GM12865 (cell line): ENCODE measurements around the gene GPR82.

Source experiments
- DNase-seq: peaks from one replicate; pipeline ENCODE4 v3.0.0; 2010; ENCODE audit warnings: low read depth
- H3K4me3 ChIP-seq: 2 replicates; pipeline ENCODE4 v1.5.1; 2011; ENCODE audit warnings: mild to moderate bottlenecking, low read depth, low read length, control low read depth
- TF ChIP-seq, protein P1 (sequence below): IDR thresholded peaks from 2 replicates; pipeline ENCODE4 v1.5.1; 2011; ENCODE audit warnings: low read length, control low read depth, low read depth, inconsistent platforms; ENCODE audit not compliant: insufficient read depth; ENCODE audit errors: missing control alignments

GPR82 gene

DNA sequence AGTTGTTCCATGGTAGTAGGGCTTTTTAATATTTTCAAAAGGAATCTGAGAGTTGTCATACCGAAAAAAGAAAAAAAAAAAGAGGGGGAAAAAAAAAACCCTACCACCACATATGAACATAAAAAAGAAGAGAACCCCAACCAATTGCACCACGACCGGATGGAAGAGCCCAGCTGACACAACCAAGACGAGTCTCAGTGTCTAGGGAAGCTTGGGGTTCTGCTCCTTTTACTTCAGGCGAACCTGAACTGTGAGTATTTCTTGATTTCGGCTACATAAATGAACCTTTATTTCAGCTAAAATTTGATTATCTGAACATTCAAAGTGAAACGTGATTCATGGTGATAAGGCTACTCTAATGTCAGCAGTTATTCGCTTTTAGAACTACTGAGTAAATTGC lies 35.1 kb upstream of the GPR82 start, which contains the start of gene GPR34:
GPR34 (plus strand) TSS at position 139 of the 400 bp plus-strand sequence. CDS start 6,661 bp downstream, outside the sequence.
- TF ChIP-seq, protein P1, sequence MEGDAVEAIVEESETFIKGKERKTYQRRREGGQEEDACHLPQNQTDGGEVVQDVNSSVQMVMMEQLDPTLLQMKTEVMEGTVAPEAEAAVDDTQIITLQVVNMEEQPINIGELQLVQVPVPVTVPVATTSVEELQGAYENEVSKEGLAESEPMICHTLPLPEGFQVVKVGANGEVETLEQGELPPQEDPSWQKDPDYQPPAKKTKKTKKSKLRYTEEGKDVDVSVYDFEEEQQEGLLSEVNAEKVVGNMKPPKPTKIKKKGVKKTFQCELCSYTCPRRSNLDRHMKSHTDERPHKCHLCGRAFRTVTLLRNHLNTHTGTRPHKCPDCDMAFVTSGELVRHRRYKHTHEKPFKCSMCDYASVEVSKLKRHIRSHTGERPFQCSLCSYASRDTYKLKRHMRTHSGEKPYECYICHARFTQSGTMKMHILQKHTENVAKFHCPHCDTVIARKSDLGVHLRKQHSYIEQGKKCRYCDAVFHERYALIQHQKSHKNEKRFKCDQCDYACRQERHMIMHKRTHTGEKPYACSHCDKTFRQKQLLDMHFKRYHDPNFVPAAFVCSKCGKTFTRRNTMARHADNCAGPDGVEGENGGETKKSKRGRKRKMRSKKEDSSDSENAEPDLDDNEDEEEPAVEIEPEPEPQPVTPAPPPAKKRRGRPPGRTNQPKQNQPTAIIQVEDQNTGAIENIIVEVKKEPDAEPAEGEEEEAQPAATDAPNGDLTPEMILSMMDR: no peak
- DNase-seq: no peak
- H3K4me3 ChIP-seq: no peak within 1 kb of the TSS

DNA sequence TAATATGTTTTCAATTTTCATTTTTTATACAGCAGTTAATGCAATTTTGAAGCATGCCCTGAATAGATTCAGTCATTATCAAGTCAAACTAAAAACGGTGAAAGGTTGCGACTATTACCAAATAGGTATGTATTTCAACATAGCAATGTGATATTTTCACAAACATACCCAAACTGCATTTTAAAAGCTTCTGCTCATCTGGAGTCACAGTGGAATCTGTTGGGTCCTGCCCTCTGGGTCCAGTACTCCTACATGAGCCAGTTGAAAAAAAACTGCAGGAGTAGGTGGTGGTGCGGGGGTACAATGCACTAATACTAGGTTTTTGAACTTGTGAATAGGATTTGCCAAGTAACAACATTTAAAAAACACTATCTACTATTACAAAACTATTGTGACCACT lies 34.3 kb upstream of the GPR82 start:
- TF ChIP-seq, protein P1: no peak
- no peak for DNase-seq
- no peak overlapping the region for H3K4me3 ChIP-seq

DNA sequence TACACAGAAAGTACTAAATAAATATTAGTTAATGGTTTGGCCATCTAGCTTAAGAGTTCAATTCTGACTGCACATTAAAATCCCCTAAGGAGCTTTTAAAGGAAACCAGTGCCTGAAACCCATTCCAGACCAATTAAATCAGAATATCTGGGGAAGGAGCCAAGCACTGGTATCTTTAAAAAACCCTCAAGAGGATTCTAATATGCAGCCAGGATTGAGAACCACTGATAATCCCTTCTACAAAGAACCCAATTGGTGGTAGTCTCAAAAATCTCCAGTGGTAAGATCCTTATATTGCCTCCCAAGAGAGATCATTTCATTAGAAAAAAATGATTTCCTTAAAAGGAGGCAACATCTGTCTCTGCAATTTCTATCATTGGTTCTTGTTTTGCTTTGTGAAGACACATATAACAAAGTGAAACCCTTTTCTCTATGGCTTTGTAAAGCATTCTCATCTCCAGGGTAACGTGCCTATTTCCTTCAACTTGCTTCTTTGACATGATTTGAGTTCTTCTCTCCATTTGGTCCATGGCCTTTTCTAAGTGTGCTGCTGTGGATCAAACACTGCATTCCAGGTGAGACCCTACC lies 31.7 kb upstream of the GPR82 start:
- no peak for DNase-seq
- TF ChIP-seq, protein P1: no peak
- H3K4me3 ChIP-seq: no peak overlapping the region

DNA sequence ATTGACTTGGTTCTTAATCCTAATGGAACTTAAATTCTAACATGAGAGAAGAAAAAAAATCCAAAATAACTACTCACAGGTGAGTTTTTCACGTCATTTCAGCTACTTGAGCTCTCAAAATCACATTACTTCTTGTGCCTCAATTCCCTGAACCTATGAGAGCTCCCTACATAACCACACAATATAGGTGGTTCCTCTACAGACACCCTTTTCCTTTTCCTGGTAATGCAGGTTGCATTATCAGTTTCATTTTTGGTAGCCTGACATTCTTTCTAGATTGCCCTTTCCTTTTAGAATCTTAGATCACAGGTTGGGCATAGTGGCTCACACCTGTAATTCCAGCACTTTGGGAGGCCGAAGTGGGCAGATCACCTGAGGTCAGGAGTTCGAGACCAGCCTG lies 31.0 kb upstream of the GPR82 start:
- no peak for DNase-seq
- no peak overlapping the region for H3K4me3 ChIP-seq
- TF ChIP-seq, protein P1: no peak

DNA sequence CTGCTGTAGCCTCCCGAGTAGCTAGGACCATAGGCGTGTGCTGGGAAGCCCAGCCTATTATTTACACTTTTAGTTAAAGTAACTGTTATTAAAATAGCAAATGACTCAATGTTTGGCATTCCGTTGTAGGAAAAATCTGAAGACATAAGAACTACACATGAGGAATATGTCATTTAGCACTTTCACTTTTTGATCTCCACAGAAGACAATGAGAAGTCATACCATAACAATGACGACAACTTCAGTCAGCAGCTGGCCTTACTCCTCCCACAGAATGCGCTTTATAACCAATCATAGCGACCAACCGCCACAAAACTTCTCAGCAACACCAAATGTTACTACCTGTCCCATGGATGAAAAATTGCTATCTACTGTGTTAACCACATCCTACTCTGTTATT lies 28.6 kb upstream of the GPR82 start:
- DNase-seq: no peak
- TF ChIP-seq, protein P1: no peak
- no peak overlapping the region for H3K4me3 ChIP-seq

DNA sequence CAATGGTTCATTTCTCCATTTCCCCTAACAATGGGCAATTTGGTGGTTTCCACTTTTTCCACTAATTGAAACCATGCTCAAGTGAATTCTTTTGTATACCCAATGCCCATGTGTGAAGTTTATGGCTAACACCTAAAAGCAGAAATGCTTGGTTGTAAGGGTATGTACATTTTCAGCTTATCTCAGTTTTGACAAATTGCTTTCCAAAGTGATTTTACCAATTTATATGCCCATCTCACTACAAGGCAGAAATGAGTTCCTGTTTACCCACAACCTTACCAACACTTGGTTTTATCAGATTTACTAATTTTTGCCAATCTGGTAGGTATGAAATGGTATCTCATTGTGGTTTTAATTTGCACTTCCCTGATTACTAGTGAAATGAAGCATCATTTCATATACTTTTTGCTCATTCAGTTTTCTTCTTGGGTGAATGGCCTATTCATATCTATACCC lies 20.4 kb upstream of the GPR82 start:
- no peak overlapping the region for H3K4me3 ChIP-seq
- TF ChIP-seq, protein P1: no peak
- DNase-seq: no peak

DNA sequence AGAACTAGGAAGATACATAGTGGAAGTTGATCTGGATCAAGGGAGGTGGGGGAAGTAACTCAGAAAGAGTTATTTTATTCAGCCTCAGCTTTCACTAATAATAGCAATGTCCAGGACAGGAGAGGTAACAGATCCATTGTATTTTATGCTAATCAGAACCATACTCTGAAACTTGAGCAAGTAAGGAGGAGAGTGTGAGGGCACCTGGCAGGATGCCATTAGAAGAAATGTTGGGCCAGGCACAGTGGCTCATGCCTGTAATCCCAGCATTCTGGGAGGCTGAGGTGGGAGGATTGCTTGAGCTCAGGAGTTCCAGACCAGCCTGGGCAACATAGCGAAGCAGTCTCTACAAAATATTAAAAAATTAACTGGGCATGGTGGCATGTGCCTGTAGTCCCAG lies 18.9 kb upstream of the GPR82 start:
- no peak overlapping the region for H3K4me3 ChIP-seq
- no peak for DNase-seq
- TF ChIP-seq, protein P1: no peak
